Measurements from ENCODE around the gene ABCA4. TPM values are rescaled to one million over a fixed set of nuclear protein-coding genes. Genes with fewer than 3 reads are reported as not detected.

Gene ABCA4
- total RNA-seq, 1 donor from 2014 or later: 1.2 TPM

- H3K27me3 Mint-ChIP-seq (ENCODE audit: insufficient read depth, low read depth): peaks cover 7% of the 10 kb centered on the region
- H3K4me1 Mint-ChIP-seq: peaks cover 26% of the 10 kb centered on the region
- Histone ChIP-seq H3K4me1 (peaks cover 22% of the 10 kb centered on the region), H4K20me1 (ENCODE audit: low read depth) (no peaks in the 10 kb centered on the region), H3K36me3 (no peaks in the 10 kb centered on the region), H3K9me3 (ENCODE audit: low read depth) (no peaks in the 10 kb centered on the region), H3K4me2 (no peak overlapping the region), H2AFZ (replicated peaks) (no peak overlapping the region), H3K4me3 (no peak overlapping the region), H3K27ac (no peak overlapping the region), H3F3A (ENCODE audit: low read depth) (peaks cover 14% of the 10 kb centered on the region), H3K9ac (no peak overlapping the region), H3K79me2 (ENCODE audit: low read depth) (no peaks in the 10 kb centered on the region), H3K27me3 (peaks cover 91% of the 10 kb centered on the region)
- no peak overlapping the region for H3K4me3 Mint-ChIP-seq
- no peak overlapping the region for H3K27ac Mint-ChIP-seq
- no peak for DNase-seq (ENCODE audit: low spot score)
- no peak for TF ChIP-seq EZH2 (IDR thresholded peaks at IDR 0.05)
- TF ChIP-seq CTCF (IDR thresholded peaks at IDR 0.05): no peak
- no peak for TF ChIP-seq EZH2phosphoT487 (IDR thresholded peaks at IDR 0.05)
- no peaks in the 10 kb centered on the region for H3K36me3 Mint-ChIP-seq
- peaks cover 5% of the 10 kb centered on the region for H3K9me3 Mint-ChIP-seq
Observed at GRCh38 chr1:94071976-94072375, 49.0 kb downstream of the ABCA4 start.

DNA sequence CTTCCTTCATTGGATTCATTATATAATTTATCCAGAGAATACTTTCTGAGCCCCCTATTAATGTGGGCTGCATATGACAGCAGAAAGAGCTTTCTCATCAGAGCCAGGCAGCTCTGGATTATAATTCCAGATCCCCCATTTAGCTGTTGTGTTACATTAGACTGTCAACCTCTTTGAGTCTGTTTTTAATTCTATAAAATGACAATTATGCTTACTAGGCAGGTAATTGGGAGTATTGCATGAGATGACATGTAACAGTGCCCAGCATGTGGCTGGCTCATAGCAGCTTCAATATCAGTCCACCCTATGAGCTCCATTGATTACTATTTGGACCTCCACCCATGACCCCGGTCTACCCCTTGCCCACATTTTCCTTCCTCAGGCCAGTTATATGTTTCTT, 49.6 kb downstream of the ABCA4 start:
- no peak overlapping the region for H3K4me3 Mint-ChIP-seq
- no peaks in the 10 kb centered on the region for H4K20me1 ChIP-seq (ENCODE audit: low read depth)
- H3K27ac ChIP-seq: no peak overlapping the region
- no peak overlapping the region for H3K9ac ChIP-seq
- peaks cover 14% of the 10 kb centered on the region for H3F3A ChIP-seq (ENCODE audit: low read depth)
- TF ChIP-seq EZH2phosphoT487 (IDR thresholded peaks at IDR 0.05): no peak
- TF ChIP-seq CTCF (IDR thresholded peaks at IDR 0.05): no peak
- TF ChIP-seq EZH2 (IDR thresholded peaks at IDR 0.05): no peak
- H3K79me2 ChIP-seq (ENCODE audit: low read depth): no peaks in the 10 kb centered on the region
- no peaks in the 10 kb centered on the region for H3K9me3 ChIP-seq (ENCODE audit: low read depth)
- no peak overlapping the region for H2AFZ ChIP-seq (replicated peaks)
- H3K27me3 ChIP-seq: peaks cover 91% of the 10 kb centered on the region
- no peak overlapping the region for H3K4me2 ChIP-seq
- peaks cover 3% of the 10 kb centered on the region for H3K27me3 Mint-ChIP-seq (ENCODE audit: insufficient read depth, low read depth)
- peaks cover 26% of the 10 kb centered on the region for H3K4me1 Mint-ChIP-seq
- no peaks in the 10 kb centered on the region for H3K36me3 ChIP-seq
- H3K4me3 ChIP-seq: no peak overlapping the region
- peaks cover 22% of the 10 kb centered on the region for H3K4me1 ChIP-seq
- no peak overlapping the region for H3K27ac Mint-ChIP-seq
- no peaks in the 10 kb centered on the region for H3K36me3 Mint-ChIP-seq
- peaks cover 5% of the 10 kb centered on the region for H3K9me3 Mint-ChIP-seq
- no peak for DNase-seq (ENCODE audit: low spot score)

DNA sequence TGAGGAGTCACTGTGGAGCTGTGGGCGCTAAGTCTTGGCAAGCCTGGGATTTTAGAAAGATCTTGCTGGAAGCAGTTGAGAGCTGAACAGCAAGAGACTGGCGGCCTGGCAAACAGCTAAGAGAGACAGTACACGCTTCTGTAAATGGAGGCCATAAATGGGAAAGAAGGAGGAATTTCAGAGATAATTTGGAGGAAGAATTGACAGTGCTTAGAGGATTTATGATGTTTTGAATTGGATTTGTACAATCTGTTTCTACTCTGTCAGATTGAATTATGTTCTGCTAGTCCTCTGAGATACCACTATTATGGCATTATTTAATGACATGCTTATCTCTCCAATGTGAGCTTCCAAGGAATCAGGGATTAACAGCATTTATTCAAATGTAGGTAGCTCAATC, 50.1 kb downstream of the ABCA4 start:
- no peak overlapping the region for H3K4me3 Mint-ChIP-seq
- H3K9me3 ChIP-seq (ENCODE audit: low read depth): no peaks in the 10 kb centered on the region
- H3K27ac Mint-ChIP-seq: no peak overlapping the region
- peaks cover 14% of the 10 kb centered on the region for H3F3A ChIP-seq (ENCODE audit: low read depth)
- H3K9ac ChIP-seq: no peak overlapping the region
- H3K9me3 Mint-ChIP-seq: peaks cover 2% of the 10 kb centered on the region
- no peaks in the 10 kb centered on the region for H3K79me2 ChIP-seq (ENCODE audit: low read depth)
- DNase-seq (ENCODE audit: low spot score): no peak
- H3K4me1 Mint-ChIP-seq: peaks cover 26% of the 10 kb centered on the region
- peaks cover 91% of the 10 kb centered on the region for H3K27me3 ChIP-seq
- no peaks in the 10 kb centered on the region for H3K36me3 ChIP-seq
- no peaks in the 10 kb centered on the region for H4K20me1 ChIP-seq (ENCODE audit: low read depth)
- peaks cover 3% of the 10 kb centered on the region for H3K27me3 Mint-ChIP-seq (ENCODE audit: insufficient read depth, low read depth)
- TF ChIP-seq EZH2phosphoT487 (IDR thresholded peaks at IDR 0.05) (no peak), CTCF (IDR thresholded peaks at IDR 0.05) (no peak), EZH2 (IDR thresholded peaks at IDR 0.05) (no peak)
- H3K4me2 ChIP-seq: no peak overlapping the region
- no peak overlapping the region for H2AFZ ChIP-seq (replicated peaks)
- peaks cover 22% of the 10 kb centered on the region for H3K4me1 ChIP-seq
- no peaks in the 10 kb centered on the region for H3K36me3 Mint-ChIP-seq
- H3K4me3 ChIP-seq: no peak overlapping the region
- H3K27ac ChIP-seq: no peak overlapping the region

Measured in neural progenitor cell (in vitro differentiated cells).